H1 (cell line): ENCODE measurements around the gene MYO3A. TPM values are rescaled to one million over a fixed set of nuclear protein-coding genes. Genes with fewer than 3 reads are reported as not detected.

Experiments
- CTCF ChIA-PET: fragments of 300-600 bp; sonication (Branson Sonifier 250); formaldehyde crosslinking; loops from one replicate; lab custom pipeline; 2021; ENCODE audit not compliant: partially characterized antibody; lab: Charles Lee
- POLR2A ChIA-PET: fragments of 300-600 bp; sonication (Branson Sonifier 250); formaldehyde crosslinking; loops from one replicate; lab custom pipeline; 2021; ENCODE audit warnings: inconsistent platforms; ENCODE audit not compliant: partially characterized antibody; lab: Charles Lee
- DNase-seq, 2 experiments: peaks; one replicate each; pipeline versions ENCODE4 v3.0.0 to v3.0.0-alpha.2; 2010 to 2022; ENCODE audit warnings: low spot score in 2 of 2, low read depth in 1 of 2, mixed read lengths in 1 of 2
- FAIRE-seq: peaks from 2 replicates; lab custom pipeline; 2011; peaks lifted over from hg19 to GRCh38; lab: Jason Lieb, UNC
- H2AFZ ChIP-seq: 2 replicates; pipeline ENCODE4 v1.8.1; 2012; ENCODE audit warnings: low read length, inconsistent platforms
- H2AK5ac ChIP-seq: 2 replicates; pipeline ENCODE4 v1.6.1; 2013; ENCODE audit warnings: low read depth, low read length
- H2BK120ac ChIP-seq: replicated peaks from 2 replicates; pipeline ENCODE3; 2013; ENCODE audit warnings: low read depth, low read length, inconsistent platforms
- H2BK12ac ChIP-seq: 2 replicates; pipeline ENCODE4 v1.6.1; 2013; ENCODE audit warnings: low read depth, low read length
- H2BK15ac ChIP-seq: 2 replicates; pipeline ENCODE4 v1.6.1; 2013; ENCODE audit warnings: low read length
- H2BK20ac ChIP-seq: 2 replicates; pipeline ENCODE4 v1.6.1; 2013; ENCODE audit warnings: low read length
- H2BK5ac ChIP-seq: 2 replicates; pipeline ENCODE4 v1.6.1; 2013; ENCODE audit warnings: low read depth, low read length
- H3K14ac ChIP-seq: 2 replicates; pipeline ENCODE4 v1.6.1; 2013; ENCODE audit warnings: inconsistent platforms; ENCODE audit not compliant: insufficient read length
- H3K18ac ChIP-seq: 2 replicates; pipeline ENCODE4 v1.6.1; 2013; ENCODE audit warnings: low read length; ENCODE audit errors: extremely low read depth
- H3K23ac ChIP-seq: 2 replicates; pipeline ENCODE4 v1.6.1; 2013; ENCODE audit warnings: inconsistent platforms; ENCODE audit not compliant: insufficient read length
- H3K23me2 ChIP-seq: 2 replicates; pipeline ENCODE4 v1.6.1; 2013; ENCODE audit warnings: low read depth, low read length
- H3K27ac ChIP-seq: 2 replicates; pipeline ENCODE4 v1.6.1; 2011; ENCODE audit warnings: low read depth, low read length, inconsistent platforms
- H3K27me3 ChIP-seq, 4 experiments: replicated peaks in 1 of 4; 1 replicate in 1 of 4; 2 replicates in 3 of 4; pipeline versions ENCODE4 v1.6.1 to v1.8.1; 2011 to 2013; ENCODE audit warnings: low read length in 3 of 4, mild to moderate bottlenecking in 3 of 4, inconsistent platforms in 2 of 4, mixed read lengths in 2 of 4, moderate library complexity in 1 of 4; ENCODE audit not compliant: control insufficient read depth in 3 of 4, insufficient read depth in 3 of 4; ENCODE audit errors: extremely low read depth in 1 of 4
- H3K36me3 ChIP-seq, 4 experiments: 2 replicates each; pipeline versions ENCODE4 v1.6.1 to v1.8.1; 2011 to 2013; ENCODE audit warnings: mild to moderate bottlenecking in 4 of 4, low read length in 3 of 4, moderate library complexity in 2 of 4, control low read depth in 1 of 4, inconsistent platforms in 1 of 4; ENCODE audit not compliant: insufficient read depth in 4 of 4, control insufficient read depth in 2 of 4
- H3K4ac ChIP-seq: replicated peaks from 2 replicates; pipeline ENCODE3; 2013; ENCODE audit warnings: low read length, low read depth, mixed read lengths, inconsistent platforms; ENCODE audit not compliant: insufficient read length
- H3K4me1 ChIP-seq, 4 experiments: replicated peaks in 1 of 4; 1 replicate in 1 of 4; 2 replicates in 3 of 4; pipeline versions ENCODE4 v1.6.1 to v1.8.1; 2011 to 2013; ENCODE audit warnings: low read length in 3 of 4, inconsistent platforms in 2 of 4, mixed read lengths in 1 of 4; ENCODE audit not compliant: insufficient read depth in 4 of 4, control insufficient read depth in 3 of 4
- H3K4me2 ChIP-seq, 2 experiments: 2 replicates each; pipeline versions ENCODE4 v1.6.1 to v1.8.1; 2011 to 2013; ENCODE audit warnings: low read depth in 2 of 2, low read length in 2 of 2, control low read depth in 1 of 2, inconsistent platforms in 1 of 2, mild to moderate bottlenecking in 1 of 2; ENCODE audit not compliant: insufficient read depth in 1 of 2
- H3K4me3 ChIP-seq, 4 experiments: fragments of 200-600, 300-600 bp in 1 of 4; sonication (generic), shearing (Covaris generic), sonication (Bioruptor Twin) in 1 of 4; 2 replicates each; pipeline versions ENCODE4 v1.5.1 to v1.8.1; 2011 to 2016; ENCODE audit warnings: low read length in 4 of 4, low read depth in 3 of 4, control low read depth in 2 of 4, inconsistent platforms in 2 of 4, mild to moderate bottlenecking in 2 of 4, mixed read lengths in 1 of 4, moderate library complexity in 1 of 4; ENCODE audit not compliant: insufficient read depth in 2 of 4; ENCODE audit errors: extremely low read depth in 1 of 4
- H3K56ac ChIP-seq: replicated peaks from 2 replicates; pipeline ENCODE3; 2013; ENCODE audit warnings: low read depth, mild to moderate bottlenecking, mixed read lengths, low read length, inconsistent platforms; ENCODE audit not compliant: insufficient read length
- H3K79me1 ChIP-seq: 2 replicates; pipeline ENCODE4 v1.6.1; 2013; ENCODE audit warnings: low read depth, low read length, control low read depth
- H3K79me2 ChIP-seq, 2 experiments: 2 replicates each; pipeline versions ENCODE4 v1.6.1 to v1.8.1; 2012 to 2013; ENCODE audit warnings: low read length in 2 of 2, mild to moderate bottlenecking in 2 of 2, inconsistent platforms in 1 of 2; ENCODE audit not compliant: insufficient read depth in 2 of 2, control insufficient read depth in 1 of 2
- H3K9ac ChIP-seq, 4 experiments: replicated peaks in 1 of 4; 1 replicate in 1 of 4; 2 replicates in 3 of 4; pipeline versions ENCODE4 v1.6.1 to v1.8.1; 2011 to 2013; ENCODE audit warnings: low read depth in 3 of 4, low read length in 3 of 4, control low read depth in 2 of 4, mild to moderate bottlenecking in 2 of 4, moderate library complexity in 2 of 4, inconsistent platforms in 1 of 4; ENCODE audit errors: extremely low read depth in 1 of 4
- H3K9me3 ChIP-seq, 2 experiments: 2 replicates each; pipeline versions ENCODE4 v1.6.1 to v1.8.1; 2012 to 2013; ENCODE audit warnings: mild to moderate bottlenecking in 2 of 2, moderate library complexity in 2 of 2, control low read depth in 1 of 2, inconsistent platforms in 1 of 2, low read depth in 1 of 2, low read length in 1 of 2, mixed read lengths in 1 of 2; ENCODE audit not compliant: insufficient read depth in 2 of 2
- H4K20me1 ChIP-seq, 2 experiments: replicated peaks in 1 of 2; 2 replicates each; pipeline versions ENCODE3 to v1.8.1; 2011 to 2013; ENCODE audit warnings: inconsistent platforms in 2 of 2, low read length in 2 of 2, mild to moderate bottlenecking in 1 of 2; ENCODE audit not compliant: insufficient read depth in 2 of 2, control insufficient read depth in 1 of 2
- H4K5ac ChIP-seq: 2 replicates; pipeline ENCODE4 v1.6.1; 2013; ENCODE audit warnings: low read length, low read depth, mixed read lengths, inconsistent platforms; ENCODE audit not compliant: insufficient read length
- H4K8ac ChIP-seq: 2 replicates; pipeline ENCODE4 v1.8.0; 2013; ENCODE audit warnings: mild to moderate bottlenecking, moderate library complexity, low read length, inconsistent platforms; ENCODE audit not compliant: insufficient read depth; ENCODE audit errors: extremely low read depth
- H4K91ac ChIP-seq: replicated peaks from 2 replicates; pipeline ENCODE3; 2013; ENCODE audit warnings: low read length, mixed read lengths, inconsistent platforms; ENCODE audit not compliant: insufficient read length
- E2F6 ChIP-seq: IDR thresholded peaks from 2 replicates; pipeline ENCODE4 v1.6.1; 2012; ENCODE audit warnings: inconsistent platforms
- EGR1 ChIP-seq: IDR thresholded peaks from 2 replicates; pipeline ENCODE4 v1.6.1; 2011; ENCODE audit warnings: low read depth, low read length, borderline replicate concordance
- HDAC2 ChIP-seq, 2 experiments: fragments of 300-600 bp in 1 of 2; sonication (generic) in 1 of 2; IDR thresholded peaks; 2 replicates each; pipeline ENCODE4 v1.6.1; 2011 to 2012; ENCODE audit warnings: low read depth in 2 of 2, low read length in 2 of 2, mild to moderate bottlenecking in 2 of 2, moderate library complexity in 2 of 2, borderline replicate concordance in 1 of 2, inconsistent platforms in 1 of 2
- MAFK ChIP-seq: IDR thresholded peaks from 2 replicates; pipeline ENCODE4 v1.6.1; 2012; ENCODE audit warnings: low read depth, mild to moderate bottlenecking, improper control_type of control experiment, low read length
- MAX ChIP-seq: IDR thresholded peaks from 2 replicates; pipeline ENCODE4 v1.6.1; 2012; ENCODE audit warnings: inconsistent platforms
- NANOG ChIP-seq: IDR thresholded peaks from 2 replicates; pipeline ENCODE4 v1.6.1; 2011; ENCODE audit warnings: low read length, low read depth, mild to moderate bottlenecking, inconsistent platforms; ENCODE audit not compliant: insufficient read depth, poor library complexity, severe bottlenecking
- POU5F1 ChIP-seq: IDR thresholded peaks from 2 replicates; pipeline ENCODE4 v1.6.1; 2011; ENCODE audit warnings: low read depth, mild to moderate bottlenecking, low read length, moderate library complexity
- RFX5 ChIP-seq: IDR thresholded peaks from 2 replicates; pipeline ENCODE4 v1.6.1; 2011; ENCODE audit warnings: low read depth, low read length, improper control_type of control experiment, borderline replicate concordance
- SIN3A ChIP-seq, 2 experiments: IDR thresholded peaks in 1 of 2; conservative IDR thresholded peaks in 1 of 2; 2 replicates each; pipeline ENCODE4 v1.6.1; 2011 to 2012; ENCODE audit warnings: low read length in 2 of 2, improper control_type of control experiment in 1 of 2, low read depth in 1 of 2, mild to moderate bottlenecking in 1 of 2
- SIRT6 ChIP-seq: IDR thresholded peaks from one replicate; pipeline ENCODE4 v1.7.1; 2012; ENCODE audit warnings: low read length, inconsistent platforms
- SIX5 ChIP-seq: IDR thresholded peaks from 2 replicates; pipeline ENCODE4 v1.6.1; 2011; ENCODE audit warnings: mild to moderate bottlenecking, low read depth, low read length
- TAF7 ChIP-seq: optimal IDR thresholded peaks from 2 replicates; pipeline ENCODE3; 2011; ENCODE audit warnings: low read depth, mild to moderate bottlenecking, inconsistent platforms, low read length, moderate library complexity, borderline replicate concordance
- TCF12 ChIP-seq: IDR thresholded peaks from 2 replicates; pipeline ENCODE4 v1.6.1; 2011; ENCODE audit warnings: low read depth, mild to moderate bottlenecking, low read length
- ZNF274 ChIP-seq: IDR thresholded peaks from 2 replicates; pipeline ENCODE4 v1.7.0; 2012; ENCODE audit warnings: low read length, borderline replicate concordance; ENCODE audit errors: extremely low read depth
- WGBS, 2 experiments: shearing (Covaris generic) in 1 of 2; methylation state at CpG; one replicate each; pipeline versions ENCODE4 v1.1.6 to v1.1.7; 2013 to 2015; ENCODE audit warnings: low lambda C conversion rate in 2 of 2, mixed read lengths in 2 of 2, inconsistent platforms in 1 of 2, low coverage in 1 of 2, missing lambda C conversion rate in 1 of 2; ENCODE audit not compliant: insufficient replicate concordance in 2 of 2, insufficient coverage in 1 of 2, insufficient read length in 1 of 2; ENCODE audit errors: extremely low coverage in 1 of 2, missing lambda C conversion rate in 1 of 2; 5-methylcytosine and 5-hydroxymethylcytosine counted together
- polyA plus RNA-seq, 7 experiments: library from polyadenylated mRNA; depleted of rRNA in 3 of 7; stranded (reverse) in 5 of 7; unstranded in 2 of 7; fragments of >200 nt in 5 of 7; fragments of 200-250 nt in 2 of 7; gene quantifications; 1 replicate in 5 of 7; 2 replicates in 1 of 7; 4 replicates in 1 of 7; pipeline versions ENCODE4 v1.2.1 to v1.2.3, GENCODE V29; 2011 to 2013; ENCODE audit warnings: missing spikeins in 2 of 7, mixed read lengths in 2 of 7
- total RNA-seq: library from RNA; stranded (reverse); fragmentation: NEBNext Ultra II Directional; extraction: Animal tissue kit (Norgen Biotek cat#: 25700); gene quantifications from 2 replicates; pipeline ENCODE4 v1.2.1, GENCODE V29; 2021

The MYO3A gene
- total and polyA plus RNA-seq, 2 of the 8 experiments (the other 6 are each of a cell fraction or from before 2014, with no cell fraction given): 3.9 to 5.3 TPM

DNA sequence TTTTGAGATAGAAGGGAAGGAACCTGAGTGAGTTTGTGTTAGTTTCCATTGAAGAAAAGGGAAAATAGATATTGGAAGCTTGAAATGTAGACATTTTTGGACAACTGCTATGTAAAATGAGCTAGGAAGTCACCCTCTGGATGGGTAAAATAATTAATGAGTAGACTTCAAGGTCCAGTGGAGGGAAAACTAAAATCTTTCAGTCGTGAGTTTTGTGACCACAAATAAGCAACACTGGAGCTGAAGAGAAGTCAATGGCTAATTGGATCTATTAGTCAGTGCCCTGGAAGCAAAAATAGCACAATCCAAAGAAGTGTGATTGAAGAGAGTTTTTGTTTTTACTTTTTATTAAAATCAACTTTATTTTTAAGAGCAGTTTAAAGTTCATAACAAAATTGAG, 123.4 kb downstream of the MYO3A start:
- Histone ChIP-seq H2AK5ac (no peak overlapping the region), H3K23ac (no peak overlapping the region), H3K79me1 (no peaks in the 10 kb centered on the region), H4K91ac (no peak overlapping the region), H3K4me2 (no peak overlapping the region), H4K5ac (no peak overlapping the region), H3K36me3 (no peaks in the 10 kb centered on the region), H3K14ac (no peak overlapping the region), H2BK20ac (no peak overlapping the region), H3K56ac (no peak overlapping the region), H2AFZ (no peak overlapping the region), H2BK15ac (no peak overlapping the region), H4K8ac (no peak overlapping the region), H3K9ac (no peak overlapping the region), H2BK120ac (no peak overlapping the region), H3K27ac (no peak overlapping the region), H4K20me1 (no peaks in the 10 kb centered on the region), H3K18ac (no peak overlapping the region), H2BK12ac (no peak overlapping the region), H3K27me3 (no peaks in the 10 kb centered on the region), H3K4me1 (no peaks in the 10 kb centered on the region), H3K9me3 (peaks cover 3 to 5% of the 10 kb centered on the region in 2 experiments; a peak in 1 of 4 replicates), H3K23me2 (no peaks in the 10 kb centered on the region), H3K4ac (no peak overlapping the region), H2BK5ac (no peak overlapping the region), H3K79me2 (no peaks in the 10 kb centered on the region), H3K4me3 (no peak overlapping the region)
- ChIA-PET CTCF (no interaction called here), POLR2A (no interaction called here)
- WGBS, 2 experiments: 96% methylated on average over 1 of the region's 1 CpG; no CpG with 5 or more reads in 1 of the 2 experiments
- no peak for DNase-seq
- FAIRE-seq: no peak
- TF ChIP-seq MAFK (no peak), MAX (no peak), ZNF274 (no peak), E2F6 (no peak), POU5F1 (no peak), RFX5 (no peak), SIN3A (conservative IDR thresholded peaks at IDR 0.05 in 1 of 2, IDR thresholded peaks at IDR 0.05 in 1 of 2; ENCODE audit: low read depth in 1 of 2, low read length in 2 of 2) (no peak), NANOG (no peak), TCF12 (no peak), SIX5 (no peak), HDAC2 (IDR thresholded peaks at IDR 0.05; ENCODE audit: borderline replicate concordance in 1 of 2, low read depth in 2 of 2, low read length in 2 of 2) (no peak), TAF7 (no peak), EGR1 (no peak), SIRT6 (no peak)
